ENCODE measurements around the gene HOXD3. TPM values are rescaled to one million over a fixed set of nuclear protein-coding genes. Genes with fewer than 3 reads are reported as not detected.

Gene HOXD3
- total RNA-seq, 2 donors from 2014 or later: 0.73 to 1.1 TPM

- no peak for DNase-seq
- intact Hi-C loops (cut with DNase I): no loop called here
- no peak for ATAC-seq
These were observed 11.8 kb upstream of the HOXD3 start for GRCh38 chr2:176145085-176145969.

DNA sequence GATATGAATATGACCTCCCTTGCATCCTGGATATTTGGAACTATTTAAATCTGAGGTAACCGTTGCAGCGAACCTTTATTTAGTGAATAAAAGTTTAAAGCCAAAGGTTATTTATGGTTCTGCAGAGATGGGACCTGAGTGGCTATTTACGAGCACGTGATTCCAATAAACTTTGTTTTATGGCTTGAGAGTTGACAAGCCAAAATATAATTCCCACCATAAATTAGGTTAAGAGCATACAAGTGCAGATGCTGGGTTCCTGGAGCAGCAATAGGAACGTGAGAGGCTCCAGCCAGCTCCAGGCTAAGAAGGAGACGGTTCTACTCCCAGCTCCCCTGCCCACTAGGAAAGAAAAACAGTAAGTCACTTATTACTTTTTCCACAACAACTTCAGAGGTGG, 11.0 kb upstream of the HOXD3 start:
- DNase-seq (no peak), ATAC-seq (no peak)
- intact Hi-C loops (cut with DNase I): no loop called here

GRCh38 chr2:176146645-176147044, 10.5 kb upstream of the HOXD3 start:
- no peak for ATAC-seq
- DNase-seq: no peak
- intact Hi-C loops (cut with DNase I): no loop called here

DNA sequence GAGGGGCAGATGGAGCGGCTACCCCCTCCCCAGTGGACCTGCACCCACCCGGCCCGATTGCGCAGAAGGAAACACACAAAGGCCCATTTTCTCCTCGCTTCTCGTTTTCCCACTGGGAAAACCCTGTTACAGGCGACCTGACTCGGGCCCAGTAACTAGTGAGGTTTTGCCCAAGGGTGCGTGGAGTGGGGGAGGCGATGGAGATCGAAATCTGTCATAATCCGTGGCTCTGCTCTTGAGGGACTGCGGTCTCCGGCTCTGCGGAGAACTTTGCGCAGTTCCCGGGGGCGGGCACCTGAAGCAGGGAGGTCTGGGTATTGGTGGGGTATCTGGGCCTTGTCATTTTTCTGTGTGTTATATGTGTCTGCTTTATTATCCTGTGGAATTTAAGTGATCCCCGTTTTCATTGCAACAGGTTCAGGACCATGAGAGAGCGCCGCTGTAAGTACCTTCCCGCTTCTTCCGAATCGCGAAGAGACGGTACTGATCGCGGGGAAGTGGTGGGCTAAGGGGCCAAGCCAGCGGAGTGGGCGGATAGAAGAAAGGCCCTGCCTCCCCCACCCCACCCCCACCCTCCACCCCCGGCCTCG, 9.8 kb upstream of the HOXD3 start:
- no peak for DNase-seq
- intact Hi-C loops (cut with DNase I): no loop called here
- no peak for ATAC-seq

DNA sequence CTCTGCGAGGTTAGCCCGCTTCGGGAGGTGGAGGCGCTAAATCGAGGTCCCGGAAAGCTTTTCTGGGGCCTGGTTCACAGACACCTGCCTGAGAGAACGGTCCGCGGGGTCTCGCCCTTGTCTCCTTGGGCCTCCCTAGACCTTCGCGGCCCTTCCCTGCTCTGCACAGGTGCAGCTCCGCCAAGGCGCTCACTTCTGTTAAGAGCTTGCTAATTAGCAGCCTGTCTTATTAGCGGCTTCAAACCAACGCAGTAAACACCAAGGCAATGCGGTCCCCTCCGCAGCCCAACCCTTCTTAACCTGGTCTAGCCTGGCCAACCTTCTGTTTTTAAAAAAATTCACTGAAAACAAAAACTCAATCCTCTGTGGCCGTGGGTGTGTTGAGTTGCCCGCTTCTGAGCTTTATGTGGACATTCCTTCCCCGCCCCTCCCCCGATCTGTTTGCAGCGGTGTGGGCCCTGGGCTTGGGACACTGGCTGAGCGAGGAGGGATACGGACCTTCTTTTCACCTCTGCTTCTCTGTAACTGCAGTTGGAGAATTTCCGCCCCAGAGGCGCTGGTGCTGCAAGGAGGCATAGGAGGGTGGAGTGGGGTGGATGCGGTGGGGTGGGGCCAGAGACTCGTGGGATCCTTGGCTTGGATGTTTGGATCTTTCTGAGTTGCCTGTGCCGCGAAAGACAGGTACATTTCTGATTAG, 9.2 kb upstream of the HOXD3 start:
- intact Hi-C loops (cut with DNase I): no loop called here
- no peak for ATAC-seq
- DNase-seq: no peak

DNA sequence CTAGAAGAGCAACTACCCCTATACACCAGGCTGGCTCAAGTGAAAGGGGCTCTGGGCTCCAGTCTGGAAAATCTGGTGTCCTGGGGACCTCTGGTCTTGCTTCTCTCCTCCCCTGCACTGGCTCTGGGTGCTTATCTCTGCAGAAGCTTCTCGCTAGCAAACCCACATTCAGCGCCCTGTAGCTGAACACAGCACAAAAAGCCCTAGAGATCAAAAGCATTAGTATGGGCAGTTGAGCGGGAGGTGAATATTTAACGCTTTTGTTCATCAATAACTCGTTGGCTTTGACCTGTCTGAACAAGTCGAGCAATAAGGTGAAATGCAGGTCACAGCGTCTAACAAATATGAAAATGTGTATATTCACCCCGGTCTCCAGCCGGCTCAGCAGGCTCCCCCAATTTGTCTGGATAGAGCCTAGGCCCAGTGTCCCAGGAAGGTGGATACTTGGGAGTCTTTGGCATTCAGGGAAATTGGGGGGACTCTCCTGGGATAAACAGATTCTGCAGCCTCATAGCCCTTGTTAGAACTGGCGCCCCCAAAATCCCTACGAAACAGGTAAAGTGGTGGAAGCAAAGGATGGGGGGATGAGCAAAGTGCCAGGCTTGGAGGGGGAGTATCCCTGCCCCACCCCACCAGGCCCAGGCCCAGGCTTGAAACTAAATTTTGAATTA, 8.2 kb upstream of the HOXD3 start:
- intact Hi-C loops (cut with DNase I): no loop called here
- ATAC-seq: no peak
- no peak for DNase-seq

DNA sequence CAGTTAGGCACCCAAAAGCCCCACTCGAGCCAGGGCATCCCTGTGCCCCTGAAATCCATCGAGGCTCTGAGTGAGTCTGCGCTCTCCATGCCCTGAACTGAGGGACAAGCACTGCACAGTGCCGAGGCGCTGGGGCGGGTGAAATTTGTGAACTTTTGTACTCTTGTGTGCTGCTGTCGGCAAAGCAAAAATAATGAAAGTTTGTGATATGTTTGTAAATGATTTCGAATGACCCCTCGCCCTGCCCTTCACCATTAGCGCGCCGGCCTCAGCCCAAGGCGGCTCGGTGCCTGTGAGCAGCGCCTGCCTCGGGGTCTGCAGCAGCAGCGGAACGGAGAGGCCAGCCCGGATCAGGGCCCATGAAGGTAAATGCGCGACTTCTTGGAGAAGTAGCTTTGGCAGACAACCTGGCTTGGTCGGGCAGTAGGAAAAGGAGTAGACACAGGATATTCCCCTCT, 7.6 kb upstream of the HOXD3 start:
- DNase-seq (no peak), ATAC-seq (no peak)
- intact Hi-C loops (cut with DNase I): no loop called here

GRCh38 chr2:176149939-176150583, 7.0 kb upstream of the HOXD3 start:
- DNase-seq: no peak
- intact Hi-C loops (cut with DNase I): no loop called here
- ATAC-seq: no peak

DNA sequence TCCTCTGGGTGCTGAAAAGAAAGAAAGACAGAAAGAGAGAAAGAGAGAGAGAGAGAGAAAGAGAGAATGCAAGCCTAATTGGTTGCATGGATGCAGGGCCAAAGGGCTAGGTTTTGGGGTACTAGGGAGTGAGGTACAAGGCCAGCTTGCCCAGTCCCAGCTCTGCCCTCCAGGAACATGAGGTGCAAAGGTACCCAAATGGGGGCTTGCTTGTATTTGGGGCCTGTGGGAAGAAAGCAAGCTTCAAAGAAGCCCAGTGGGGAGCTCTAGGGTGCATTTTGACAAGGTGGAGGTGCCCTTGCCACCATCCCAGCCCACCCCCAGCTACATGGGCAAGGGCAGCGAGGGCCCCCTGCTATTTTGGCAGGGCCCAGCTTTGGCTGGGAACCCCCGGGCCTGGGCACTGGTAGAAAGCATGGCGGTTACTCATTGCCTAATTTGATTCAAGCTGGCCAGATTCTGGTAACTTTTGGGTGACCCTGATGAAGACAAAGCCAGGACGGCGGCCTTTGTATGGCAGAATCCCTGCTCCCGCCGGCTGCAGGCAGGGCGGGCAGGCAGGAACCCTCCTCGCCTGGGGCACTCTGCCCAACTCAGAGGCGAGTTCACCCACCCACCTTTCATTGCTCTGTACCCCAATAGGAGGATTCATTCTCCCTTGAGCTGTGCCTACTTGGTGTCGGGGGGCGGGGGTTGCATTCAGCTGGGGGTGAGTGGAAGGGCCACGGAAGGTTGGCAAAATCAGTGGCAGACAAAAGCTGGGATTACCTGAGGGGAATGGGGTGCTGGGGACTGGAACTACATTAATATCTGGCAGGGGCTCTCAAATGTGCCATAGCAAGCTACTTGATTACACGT, 6.3 kb upstream of the HOXD3 start:
- intact Hi-C loops (cut with DNase I): no loop called here
- DNase-seq: no peak
- ATAC-seq: no peak

DNA sequence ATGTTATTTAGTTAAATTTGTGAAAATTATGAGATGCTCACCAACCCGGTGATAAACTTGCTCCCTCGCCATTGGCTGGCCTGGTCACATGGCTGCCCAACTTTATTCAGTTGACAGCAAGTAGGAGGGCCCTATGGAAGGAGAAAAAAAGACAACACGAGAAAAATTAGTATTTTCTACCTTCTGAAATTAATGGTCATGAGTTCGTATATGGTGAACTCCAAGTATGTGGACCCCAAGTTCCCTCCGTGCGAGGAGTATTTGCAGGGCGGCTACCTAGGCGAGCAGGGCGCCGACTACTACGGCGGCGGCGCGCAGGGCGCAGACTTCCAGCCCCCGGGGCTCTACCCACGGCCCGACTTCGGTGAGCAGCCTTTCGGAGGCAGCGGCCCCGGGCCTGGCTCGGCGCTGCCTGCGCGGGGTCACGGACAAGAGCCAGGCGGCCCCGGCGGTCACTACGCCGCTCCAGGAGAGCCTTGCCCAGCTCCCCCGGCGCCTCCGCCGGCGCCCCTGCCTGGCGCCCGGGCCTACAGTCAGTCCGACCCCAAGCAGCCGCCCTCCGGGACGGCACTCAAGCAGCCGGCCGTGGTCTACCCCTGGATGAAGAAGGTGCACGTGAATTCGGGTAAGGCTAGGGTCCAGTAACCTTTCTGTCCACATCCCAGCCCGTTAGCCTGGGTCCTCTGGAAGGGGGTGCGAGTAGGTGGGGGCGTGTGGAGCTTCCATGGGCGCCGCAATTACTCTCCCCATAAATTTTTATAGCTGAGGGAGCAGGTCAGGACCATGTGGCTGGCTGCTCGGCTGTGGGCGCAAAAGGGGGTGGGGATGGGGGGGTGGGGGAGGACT, 5.4 kb upstream of the HOXD3 start, which contains the start of gene HOXD4:
HOXD4 (plus strand) TSS at position 109 of the 846 bp plus-strand sequence; CDS start at position 193, 84 bp downstream.
- DNase-seq (no peak), ATAC-seq (no peak)
- intact Hi-C loops (cut with DNase I): no loop called here

GRCh38 chr2:176152350-176153181, 4.5 kb upstream of the HOXD3 start:
- DNase-seq (no peak), ATAC-seq (no peak)
- intact Hi-C loops (cut with DNase I): no loop called here

- ATAC-seq: no peak
- no peak for DNase-seq
- intact Hi-C loops (cut with DNase I): no loop called here
These were observed 2.4 kb upstream of the HOXD3 start for GRCh38 chr2:176154576-176155252.

DNA sequence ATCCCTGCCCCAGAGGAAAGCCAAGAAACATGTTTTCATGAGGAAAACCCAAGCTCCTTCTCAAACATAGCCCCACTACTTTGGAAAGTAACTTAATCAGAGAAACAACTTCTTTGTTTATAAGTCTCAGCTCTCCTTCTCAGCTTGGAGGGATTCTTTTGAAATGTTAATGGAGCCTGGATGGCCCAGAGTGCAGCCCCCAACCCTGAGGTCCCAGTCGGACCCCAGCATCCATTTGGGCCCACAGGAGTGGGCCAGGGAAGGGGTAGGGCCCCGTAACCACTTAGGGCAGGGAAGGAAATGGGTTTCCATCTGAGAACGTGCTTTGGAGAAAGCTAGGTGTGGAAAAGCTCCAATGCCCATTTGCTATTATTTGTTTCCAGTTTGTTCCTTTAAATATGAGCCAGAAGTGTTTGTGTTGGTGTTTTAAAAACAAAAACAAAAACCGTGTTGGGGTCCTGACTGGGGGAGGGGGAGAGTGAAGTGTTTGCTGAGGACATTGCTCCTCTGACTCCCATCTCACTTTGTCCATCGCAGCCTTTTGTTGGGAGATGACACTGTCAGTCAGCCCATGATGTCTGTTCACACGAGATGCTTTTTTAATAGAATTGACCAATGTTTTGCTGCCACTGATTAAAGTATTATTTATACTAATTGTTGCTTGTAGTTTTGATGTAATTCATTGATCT, 1.6 kb upstream of the HOXD3 start:
- DNase-seq: no peak
- no peak for ATAC-seq
- intact Hi-C loops (cut with DNase I): no loop called here

DNA sequence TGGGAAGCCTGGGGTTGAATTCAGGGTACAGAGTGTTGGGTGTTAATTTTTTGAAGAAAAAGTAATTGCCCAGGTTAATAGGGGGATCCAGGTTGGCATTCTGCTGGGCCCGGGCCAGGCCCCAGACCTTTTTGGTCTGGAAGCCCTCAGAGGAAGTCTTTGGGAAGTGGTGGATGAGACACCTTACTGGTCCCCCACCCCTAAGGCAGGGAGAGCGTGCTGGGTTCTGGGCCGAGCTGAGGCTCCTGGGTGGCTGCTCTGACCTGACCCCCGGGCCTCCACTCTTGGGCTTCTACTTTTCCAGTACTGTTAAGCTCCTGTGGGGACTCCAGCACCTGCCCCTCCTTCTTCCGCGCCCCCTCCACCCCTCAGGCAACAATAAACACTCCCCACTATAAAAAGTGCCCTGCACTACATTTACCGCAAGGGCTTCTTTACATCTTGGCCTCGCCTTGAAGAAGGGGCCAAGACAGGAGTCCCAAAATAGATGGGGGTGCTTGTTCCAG, 753 bp upstream of the HOXD3 start:
- intact Hi-C loops (cut with DNase I): no loop called here

GRCh38 chr2:176157499-176158185, 535 bp downstream of the HOXD3 start:
- DNase-seq: no peak
- intact Hi-C loops (cut with DNase I): no loop called here
- ATAC-seq: no peak

More for the DNA sequence above, 753 bp upstream of the HOXD3 start:
- DNase-seq: no peak
- no peak for ATAC-seq

Measured in left cardiac atrium (tissue), 4 donors.